ENCODE data around the gene COX7A2. TPM values are rescaled to one million over a fixed set of nuclear protein-coding genes. Genes with fewer than 3 reads are reported as not detected.

The COX7A2 gene
- total and polyA plus RNA-seq, 2 of the 4 experiments (the other 2 are of a cell fraction) = 174 to 776 TPM

GRCh38 chr6:75201021-75201420, 42.6 kb downstream of the COX7A2 start:
- Histone ChIP-seq H3K79me1 (ENCODE audit: low read depth in 1 of 2, low read length in 2 of 2) (peaks cover 5 to 14% of the 10 kb centered on the region in 2 experiments), H3K27me3 (ENCODE audit: control insufficient read depth, insufficient read depth, low read length) (no peaks in the 10 kb centered on the region), H3K4me3 (ENCODE audit: insufficient read depth, low read depth, low read length) (no peak overlapping the region), H3K4ac (ENCODE audit: low read depth, low read length) (no peak overlapping the region), H3K4me2 (ENCODE audit: low read depth, low read length) (peak overlapping the region; percentile 9), H4K20me1 (ENCODE audit: insufficient read depth, low read length) (peaks cover 62% of the 10 kb centered on the region), H4K8ac (ENCODE audit: low read depth in 2 of 2, low read length in 2 of 2) (no peak overlapping the region), H2AK9ac (replicated peaks; ENCODE audit: low read depth, low read length, poor library complexity) (no peak overlapping the region), H3K23ac (ENCODE audit: low read depth, low read length) (peak overlapping the region; percentile 76; the same call in 1 of the 2 replicates), H3K18ac (ENCODE audit: low read depth, low read length) (no peak overlapping the region), H3K9me3 (ENCODE audit: control insufficient read depth, insufficient read depth, low read length) (no peaks in the 10 kb centered on the region), H2BK20ac (ENCODE audit: low read depth, low read length) (no peak overlapping the region), H3K9me1 (ENCODE audit: insufficient read depth, low read length) (peaks cover 3% of the 10 kb centered on the region; the same call in 1 of the 2 replicates), H4K91ac (ENCODE audit: insufficient read depth, low read depth, low read length) (no peak overlapping the region), H3K27ac (ENCODE audit: insufficient read depth, low read length) (no peak overlapping the region), H3K56ac (ENCODE audit: extremely low read depth, insufficient read depth, low read length) (no peak overlapping the region), H3K14ac (replicated peaks; ENCODE audit: low read depth, low read length) (no peak overlapping the region), H2BK5ac (ENCODE audit: low read depth, low read length, poor library complexity, severe bottlenecking) (peak overlapping the region; percentile 87), H2AFZ (replicated peaks; ENCODE audit: low read length, poor library complexity) (no peak overlapping the region), H2BK15ac (ENCODE audit: low read depth, low read length) (no peak overlapping the region), H3K36me3 (ENCODE audit: control insufficient read depth, insufficient read depth, low read length) (peaks cover 10% of the 10 kb centered on the region), H3K4me1 (ENCODE audit: control insufficient read depth, insufficient read depth, low read length) (peaks cover 16% of the 10 kb centered on the region), H4K5ac (ENCODE audit: low read depth, low read length) (no peak overlapping the region), H3K9ac (ENCODE audit: low read depth, low read length) (0 out of 2 replicates have a peak overlapping the region, but pooled peaks have one; percentile 68), H2AK5ac (ENCODE audit: low read depth, low read length) (no peak overlapping the region), H2BK120ac (ENCODE audit: low read depth, low read length) (no peak overlapping the region)
- in situ Hi-C loops (cut with MboI; ENCODE audit: low sequenced_read_pairs) = loop anchor here (10.0 kb wide), 1 partner anchor 786 kb away; no protein-coding TSS in a partner anchor
- CTCF ChIA-PET = interaction anchor here (0.6 to 0.7 kb wide), 2 partner anchors 1047 to 1401 kb away, joined by 4 read pairs; no protein-coding TSS in a partner anchor
- DNase-seq = no peak
- dilution Hi-C loops (cut with HindIII; ENCODE audit: low sequenced_read_pairs, unreplicated experiment) = no loop called here
- intact Hi-C loops (cut with micrococcal nuclease) = loop anchor here (10.0 kb wide), 1 partner anchor 306 kb away; no protein-coding TSS in a partner anchor
- BruUV-seq (replicated peaks) = no TSS peak
- no peak for ATAC-seq (ENCODE audit: low read depth)
- POLR2A ChIA-PET (ENCODE audit: unreplicated experiment) = interaction anchor here (0.5 kb wide), 1 partner anchor 882 kb away, joined by 4 read pairs; no protein-coding TSS in a partner anchor
- no peak for TF ChIP-seq MAZ (IDR thresholded peaks at IDR 0.05; ENCODE audit: borderline replicate concordance, low read depth, low read length)
- 20% methylated on average over 1 of the region's 1 CpG; no CpG with 5 or more reads in 1 of the 2 experiments for WGBS, 2 experiments (ENCODE audit: extremely low coverage in 2 of 2, insufficient read length in 1 of 2)
